HUES6 (cell line): ENCODE measurements around the gene METTL22.

Experiments used
- H3K27ac ChIP-seq: 2 replicates; pipeline ENCODE4 v1.7.0; 2013; ENCODE audit warnings: low read depth, mild to moderate bottlenecking, low read length, inconsistent platforms
- H3K27me3 ChIP-seq: 2 replicates; pipeline ENCODE4 v1.6.1; 2013; ENCODE audit warnings: low read length; ENCODE audit not compliant: control insufficient read depth, insufficient read depth
- H3K36me3 ChIP-seq: 2 replicates; pipeline ENCODE4 v1.6.1; 2013; ENCODE audit warnings: low read length; ENCODE audit not compliant: control insufficient read depth, insufficient read depth
- H3K4me1 ChIP-seq: 2 replicates; pipeline ENCODE4 v1.6.1; 2013; ENCODE audit warnings: low read length; ENCODE audit not compliant: control insufficient read depth, insufficient read depth
- H3K4me3 ChIP-seq: 2 replicates; pipeline ENCODE4 v1.5.1; 2013; ENCODE audit warnings: low read depth, low read length
- H3K9ac ChIP-seq: one replicate; pipeline ENCODE4 v1.6.1; 2013; ENCODE audit warnings: mild to moderate bottlenecking, low read length
- H3K9me3 ChIP-seq: 2 replicates; pipeline ENCODE4 v1.6.1; 2013; ENCODE audit warnings: low read depth, low read length; ENCODE audit not compliant: control insufficient read depth, insufficient read depth

The METTL22 gene

DNA sequence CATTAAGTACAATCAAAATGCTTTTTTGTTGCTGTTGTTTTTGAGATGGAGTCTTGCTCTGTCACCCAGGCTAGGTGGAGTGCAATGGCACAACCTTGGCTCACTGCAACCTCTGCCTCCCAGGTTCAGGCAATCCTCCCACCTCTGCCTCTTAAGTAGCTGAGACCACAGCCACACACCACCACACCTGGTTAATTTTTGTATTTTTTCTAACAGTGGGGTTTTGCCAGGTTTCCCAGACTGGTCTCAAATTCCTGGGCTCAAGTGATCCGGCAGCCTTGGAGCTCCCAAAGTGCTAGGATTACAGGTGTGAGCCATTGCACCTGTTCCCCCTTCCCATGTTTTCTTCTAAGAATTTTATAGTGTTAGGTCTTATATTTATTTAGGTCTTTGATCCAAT, 48.0 kb downstream of the METTL22 start:
- no peaks in the 10 kb centered on the region for H3K9me3 ChIP-seq

DNA sequence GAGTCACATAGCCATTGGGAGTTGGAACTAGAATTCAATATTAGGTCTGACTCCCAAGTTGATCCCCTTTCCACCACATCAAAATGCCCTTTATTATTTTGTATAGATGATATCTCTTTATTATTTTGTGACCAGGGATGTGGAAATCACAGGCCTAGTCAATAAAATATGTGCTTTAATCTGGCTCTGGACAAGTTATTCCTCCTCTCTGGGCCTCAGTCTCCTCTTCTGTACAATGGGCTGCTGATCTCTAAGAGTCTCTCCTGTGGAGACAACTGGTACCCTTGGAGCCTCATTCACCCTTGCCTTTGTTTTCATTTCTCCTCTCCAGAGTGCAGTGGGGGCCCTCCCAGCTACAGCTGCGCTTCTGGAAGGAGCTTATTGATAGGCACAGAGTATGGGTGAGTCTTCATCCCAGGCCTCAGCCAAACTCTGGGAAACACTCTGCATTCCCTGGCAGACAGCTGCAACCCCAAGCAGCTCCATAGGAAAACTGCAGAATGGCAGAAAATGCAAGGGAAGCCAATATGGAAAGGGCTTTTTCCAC, 48.6 kb downstream of the METTL22 start:
- H3K9ac ChIP-seq = no peak overlapping the region
- H3K36me3 ChIP-seq = no peaks in the 10 kb centered on the region
- peaks cover 13% of the 10 kb centered on the region for H3K4me1 ChIP-seq
- H3K9me3 ChIP-seq = no peaks in the 10 kb centered on the region
- no peak overlapping the region for H3K27ac ChIP-seq
- peaks cover 20% of the 10 kb centered on the region for H3K27me3 ChIP-seq
- H3K4me3 ChIP-seq = no peak overlapping the region

More for the DNA sequence above, 48.0 kb downstream of the METTL22 start:
- Histone ChIP-seq H3K9ac (no peak overlapping the region), H3K4me3 (no peak overlapping the region), H3K36me3 (no peaks in the 10 kb centered on the region), H3K27me3 (peaks cover 14% of the 10 kb centered on the region), H3K27ac (no peak overlapping the region), H3K4me1 (peaks cover 14% of the 10 kb centered on the region)

DNA sequence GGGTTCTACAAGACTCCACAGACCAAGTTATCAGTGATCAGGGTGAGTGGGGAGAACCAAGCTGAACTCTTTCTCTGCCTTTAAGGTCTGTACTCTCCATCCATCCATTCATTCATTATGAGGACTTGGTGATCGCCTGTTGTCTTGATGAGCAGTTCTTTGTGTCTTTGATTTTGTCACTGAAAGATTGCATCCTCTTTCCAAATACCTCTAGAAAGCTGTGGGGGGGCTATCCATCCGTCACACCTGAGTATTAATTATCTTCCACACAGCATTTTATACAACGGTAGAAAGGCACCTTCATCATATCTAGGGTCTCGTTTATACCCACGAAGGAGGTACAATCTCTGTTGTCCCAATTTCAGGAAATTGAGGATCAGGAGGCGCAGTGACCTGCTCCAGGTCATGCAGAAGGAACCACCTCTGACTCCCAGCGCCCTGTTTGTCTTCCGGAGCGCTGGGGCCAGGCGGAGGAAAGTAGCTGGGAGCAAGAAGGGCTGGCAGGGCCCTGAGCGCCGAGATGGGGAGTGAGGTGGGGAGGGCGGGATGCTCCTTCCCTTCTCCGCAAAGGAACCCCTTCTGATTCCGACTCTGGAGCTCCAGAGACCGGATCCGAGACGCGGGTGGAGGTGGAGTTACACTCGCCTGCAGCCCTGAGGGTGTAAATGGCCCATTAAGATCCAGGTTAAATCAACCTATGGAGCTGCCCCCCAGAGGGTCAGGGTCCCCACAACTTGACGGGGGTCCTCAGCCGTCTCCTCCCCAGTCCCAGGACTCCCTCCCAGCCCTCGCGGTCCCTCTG, 52.3 kb downstream of the METTL22 start:
- Histone ChIP-seq H3K9ac (no peak overlapping the region), H3K27me3 (peaks cover 41% of the 10 kb centered on the region), H3K4me3 (peak overlapping the region; percentile 84), H3K36me3 (no peaks in the 10 kb centered on the region), H3K9me3 (no peaks in the 10 kb centered on the region), H3K4me1 (peaks cover 4% of the 10 kb centered on the region; the same call in 1 of the 2 replicates), H3K27ac (no peak overlapping the region)

DNA sequence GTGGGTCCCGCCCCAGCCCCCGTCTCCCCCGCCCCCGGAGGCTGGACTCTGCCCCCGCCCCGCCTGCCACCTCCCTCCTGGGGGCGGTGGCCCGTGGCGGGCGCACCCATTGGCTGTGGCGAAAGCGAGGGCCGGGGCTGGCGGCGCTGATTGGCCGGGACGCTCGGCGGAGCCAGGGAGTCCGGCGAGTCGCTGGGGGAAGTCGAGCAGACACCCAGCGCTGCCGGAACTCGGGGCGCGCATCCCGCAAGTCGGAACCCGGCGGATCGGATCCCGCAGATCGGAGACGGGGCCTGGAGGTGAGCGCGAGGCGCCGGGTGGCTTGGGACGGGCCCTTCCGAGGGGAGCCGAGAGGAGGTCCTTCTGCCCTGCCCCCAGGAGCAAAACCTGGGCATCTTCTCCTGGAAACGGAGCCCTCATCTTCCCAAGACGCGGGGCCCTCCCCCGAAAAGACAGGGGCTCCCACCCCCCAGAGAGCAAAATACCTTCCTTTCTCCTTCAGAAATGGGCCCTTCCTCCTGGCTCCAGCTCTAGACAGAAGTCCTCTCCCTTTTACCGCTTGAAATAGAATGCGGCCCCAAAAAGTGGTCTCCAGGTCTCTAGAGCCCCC, 53.0 kb downstream of the METTL22 start, which contains the start of gene ABAT:
Gene ABAT (plus strand): TSS at position 205 of the 610 bp plus-strand sequence. CDS start 61,123 bp downstream, outside the sequence.
- H3K9ac ChIP-seq = peak within 1 kb of the TSS; percentile 51
- H3K27ac ChIP-seq = no peak within 1 kb of the TSS
- peaks cover 41% of the 10 kb centered on the region for H3K27me3 ChIP-seq
- H3K36me3 ChIP-seq = no peaks in the 10 kb centered on the region
- H3K4me1 ChIP-seq = peaks cover 4% of the 10 kb centered on the region; the same call in 1 of the 2 replicates
- peak within 1 kb of the TSS; percentile 84 for H3K4me3 ChIP-seq
- peaks cover 1% of the 10 kb centered on the region; the same call in 1 of the 2 replicates for H3K9me3 ChIP-seq

DNA sequence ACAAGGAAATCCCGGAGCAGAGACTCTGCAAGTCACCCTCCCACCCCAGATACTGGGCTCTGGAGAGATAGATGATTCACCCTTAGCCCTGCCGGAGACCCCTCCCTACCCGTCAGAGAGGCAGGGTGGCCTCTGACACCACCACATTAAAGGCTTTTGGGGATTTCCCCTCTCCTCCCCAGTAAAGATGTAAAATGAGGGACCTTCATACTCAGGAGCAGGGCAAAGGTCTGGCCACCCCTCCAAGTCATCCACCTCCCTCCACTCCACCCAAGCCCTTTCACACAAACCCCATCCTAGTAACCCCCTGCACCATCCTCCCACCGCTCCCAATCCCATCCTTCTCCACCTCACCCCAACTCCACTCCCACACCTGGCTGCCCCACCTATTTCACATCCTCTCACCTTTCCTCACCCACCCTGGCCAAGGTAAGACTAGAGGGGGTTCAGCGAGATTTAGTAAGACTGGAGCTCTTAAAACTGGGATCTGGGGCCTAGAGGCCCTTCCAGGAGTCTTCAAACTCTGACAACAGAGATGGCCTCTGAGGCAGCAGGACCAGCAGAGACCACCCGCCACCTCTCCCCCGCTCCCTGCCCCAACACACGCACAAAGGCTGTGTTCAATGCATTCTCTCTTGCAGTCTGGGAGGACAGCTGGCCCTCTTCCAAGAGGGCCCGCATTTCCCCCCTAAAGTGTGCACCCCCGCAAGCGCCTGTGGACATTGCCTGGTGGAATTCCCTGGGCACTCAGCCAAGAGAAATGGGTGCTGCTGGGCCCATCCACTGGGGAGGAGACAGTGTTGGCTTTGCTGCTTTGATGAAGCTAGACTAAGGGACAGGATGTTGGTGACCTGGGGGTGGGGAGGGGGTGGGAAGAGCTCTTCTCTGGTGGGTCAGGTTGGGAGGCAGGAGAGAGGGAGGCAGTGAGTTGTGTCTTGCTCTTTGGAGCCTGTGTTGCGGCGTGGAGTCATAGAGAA, 54.0 kb downstream of the METTL22 start:
- Histone ChIP-seq H3K4me1 (peaks cover 4% of the 10 kb centered on the region; the same call in 1 of the 2 replicates), H3K27me3 (peaks cover 41% of the 10 kb centered on the region), H3K4me3 (peak overlapping the region; percentile 84), H3K9ac (no peak overlapping the region), H3K27ac (no peak overlapping the region), H3K36me3 (no peaks in the 10 kb centered on the region), H3K9me3 (peaks cover 6% of the 10 kb centered on the region; the same call in 1 of the 2 replicates)

DNA sequence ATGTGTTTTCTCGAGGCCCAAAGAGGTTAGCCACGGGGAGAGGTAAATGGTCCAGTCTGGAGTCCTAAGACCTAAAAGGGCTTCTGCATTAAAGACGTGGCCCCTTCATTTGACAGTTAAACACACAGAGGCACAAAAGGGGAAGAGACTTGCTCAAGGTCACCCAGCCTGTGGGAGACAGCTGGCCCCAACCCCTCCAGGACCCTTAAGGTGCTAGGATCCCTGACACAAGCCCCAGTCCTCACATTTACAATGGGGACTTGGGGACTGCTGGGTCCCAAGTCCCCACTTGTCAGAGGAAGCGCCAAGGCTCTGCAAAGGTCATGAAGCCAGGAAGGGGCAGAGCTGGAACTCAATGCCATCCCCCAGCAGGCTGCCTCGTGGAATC, 54.7 kb downstream of the METTL22 start:
- Histone ChIP-seq H3K36me3 (no peaks in the 10 kb centered on the region), H3K27me3 (peaks cover 41% of the 10 kb centered on the region), H3K4me1 (peaks cover 4% of the 10 kb centered on the region; the same call in 1 of the 2 replicates), H3K4me3 (no peak overlapping the region), H3K27ac (no peak overlapping the region), H3K9me3 (peaks cover 6% of the 10 kb centered on the region; the same call in 1 of the 2 replicates), H3K9ac (no peak overlapping the region)

DNA sequence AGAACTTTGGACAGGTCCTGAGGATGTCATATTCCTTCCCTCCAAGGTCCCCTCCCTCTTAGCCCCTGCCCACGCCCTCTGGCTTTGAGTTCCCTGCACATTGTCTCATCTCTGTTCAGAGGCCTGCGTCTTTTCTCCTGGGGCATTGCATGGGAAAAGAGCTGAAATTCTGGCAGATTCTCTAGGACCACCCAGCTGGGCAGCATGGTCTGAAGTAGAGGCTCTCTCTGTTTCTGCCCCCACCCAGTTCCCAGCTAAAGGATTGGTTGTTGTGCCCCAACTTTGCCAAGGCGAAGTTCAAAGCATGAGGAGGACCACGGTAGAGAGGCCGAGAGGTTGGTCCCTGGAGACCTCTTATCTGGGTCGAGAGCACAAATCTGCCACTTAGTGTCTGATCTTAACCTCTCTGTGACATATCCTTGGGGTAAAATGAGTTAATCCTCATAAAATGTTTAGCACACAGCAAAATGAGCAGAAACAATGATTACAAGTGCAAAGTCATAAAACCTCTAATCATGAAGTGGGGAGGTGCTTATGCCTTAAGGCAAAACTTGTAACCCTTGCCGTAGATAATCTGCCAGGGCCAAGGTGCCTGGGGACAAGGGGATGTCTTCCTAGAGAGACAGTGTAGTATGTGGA, 55.4 kb downstream of the METTL22 start:
- Histone ChIP-seq H3K4me1 (peaks cover 4% of the 10 kb centered on the region; the same call in 1 of the 2 replicates), H3K4me3 (no peak overlapping the region), H3K9ac (no peak overlapping the region), H3K27ac (no peak overlapping the region), H3K36me3 (no peaks in the 10 kb centered on the region), H3K9me3 (peaks cover 6% of the 10 kb centered on the region; the same call in 1 of the 2 replicates), H3K27me3 (peaks cover 41% of the 10 kb centered on the region)

DNA sequence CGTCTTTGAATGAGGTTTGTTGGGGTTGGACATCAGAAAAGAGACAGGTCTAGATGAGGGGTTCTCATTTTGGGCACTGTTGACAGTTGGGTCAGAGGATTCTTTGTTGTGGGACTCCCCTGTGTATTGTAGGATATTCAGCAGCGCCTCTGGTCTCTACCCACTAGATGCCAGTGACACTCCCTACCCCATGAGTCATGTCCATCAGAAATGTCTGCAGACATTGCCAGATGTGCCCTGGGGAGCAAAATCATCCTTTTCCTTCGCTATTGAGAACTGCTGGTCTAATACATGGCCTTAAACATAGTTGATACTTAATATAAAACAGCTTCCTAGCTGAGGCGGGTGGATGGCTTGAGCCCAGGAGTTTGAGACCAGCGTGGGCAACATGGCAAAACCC, 56.0 kb downstream of the METTL22 start:
- Histone ChIP-seq H3K27ac (no peak overlapping the region), H3K27me3 (peaks cover 41% of the 10 kb centered on the region), H3K4me3 (no peak overlapping the region), H3K9ac (no peak overlapping the region), H3K36me3 (no peaks in the 10 kb centered on the region), H3K9me3 (peaks cover 6% of the 10 kb centered on the region; the same call in 1 of the 2 replicates), H3K4me1 (peaks cover 4% of the 10 kb centered on the region; the same call in 1 of the 2 replicates)

DNA sequence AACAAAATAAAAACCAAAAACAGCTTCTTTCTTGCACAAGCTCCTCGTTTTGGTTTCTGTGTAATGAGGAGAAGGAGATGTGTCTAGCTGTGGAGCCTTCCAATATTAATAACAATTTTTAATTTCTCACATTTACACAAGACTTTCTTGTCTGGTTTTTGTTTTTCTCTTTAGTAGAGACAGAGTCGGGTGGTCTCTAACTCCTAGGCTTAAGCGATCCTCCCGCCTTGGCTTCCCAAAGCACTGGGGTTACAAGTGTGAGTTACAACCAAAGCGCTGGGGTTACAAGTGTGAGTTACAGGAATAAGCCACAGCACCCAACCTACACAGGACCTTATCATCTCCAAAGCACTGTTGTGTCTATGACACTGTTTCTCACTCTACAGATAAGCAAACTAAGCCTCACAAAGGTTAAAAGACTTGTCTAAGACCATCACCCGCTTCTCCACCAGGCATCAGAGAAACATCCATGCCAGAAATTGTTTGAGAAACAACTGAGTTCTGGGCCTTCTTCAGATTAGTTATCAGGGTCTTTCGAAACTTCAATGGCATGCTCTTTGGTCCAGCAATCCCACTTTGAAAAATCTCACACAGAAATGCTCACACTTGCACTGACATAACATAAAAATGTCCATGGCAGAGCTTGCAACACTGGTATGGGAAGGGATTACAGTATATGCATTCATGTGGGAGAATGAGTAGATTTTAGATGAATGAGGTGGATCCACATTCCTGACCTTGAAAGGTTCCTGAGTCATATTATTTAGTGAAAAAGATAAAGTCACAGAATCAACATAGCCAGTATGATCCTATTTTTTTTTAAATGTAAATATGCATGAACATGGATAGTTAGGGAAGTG, 56.8 kb downstream of the METTL22 start:
- Histone ChIP-seq H3K36me3 (no peaks in the 10 kb centered on the region), H3K9ac (no peak overlapping the region), H3K27ac (no peak overlapping the region)

More for the DNA sequence above, 56.8 kb downstream of the METTL22 start:
- H3K9me3 ChIP-seq = peaks cover 6% of the 10 kb centered on the region; the same call in 1 of the 2 replicates
- peaks cover 4% of the 10 kb centered on the region; the same call in 1 of the 2 replicates for H3K4me1 ChIP-seq
- peaks cover 36% of the 10 kb centered on the region for H3K27me3 ChIP-seq
- H3K4me3 ChIP-seq = no peak overlapping the region
